ENCODE measurements around the gene CEP41.
"Not testable (repeated sequence)": the region's sequence is repeated elsewhere in the genome, so short reads cannot be mapped to it uniquely, and the experiment has no call there.

The CEP41 gene

DNA sequence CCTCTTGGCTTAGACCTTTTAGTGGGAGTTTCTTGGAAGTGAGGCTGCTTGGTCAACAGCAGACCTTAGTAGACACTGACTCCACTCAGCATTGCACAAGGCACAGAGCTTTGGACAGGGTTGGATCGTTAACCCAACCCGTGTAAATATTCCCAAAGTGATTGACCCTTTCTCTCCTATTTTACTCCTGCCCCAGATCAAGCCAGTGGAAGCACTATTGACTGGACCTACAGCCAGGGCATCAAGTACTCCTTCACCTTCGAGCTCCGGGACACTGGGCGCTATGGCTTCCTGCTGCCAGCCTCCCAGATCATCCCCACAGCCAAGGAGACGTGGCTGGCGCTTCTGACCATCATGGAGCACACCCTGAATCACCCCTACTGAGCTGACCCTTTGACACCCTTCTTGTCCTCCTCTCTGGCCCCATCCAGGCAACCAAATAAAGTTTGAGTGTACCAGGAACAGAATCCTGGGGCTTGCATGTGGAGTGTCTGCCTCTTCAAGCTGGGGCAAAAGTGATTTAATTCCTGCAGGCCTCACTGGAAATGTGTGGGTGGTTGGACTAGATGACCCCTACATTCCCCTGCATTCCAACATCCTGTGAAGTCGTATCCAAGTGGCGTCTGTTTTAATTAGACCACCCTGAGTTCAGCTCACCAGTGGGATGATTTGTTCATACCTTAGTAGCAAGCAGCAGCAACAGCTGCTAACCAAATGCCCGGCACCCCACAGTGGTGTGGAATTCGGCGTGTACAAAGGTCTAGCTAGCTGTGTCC, 53.0 kb downstream of the CEP41 start:
- DNase-seq (ENCODE audit: low spot score): no peak

DNA sequence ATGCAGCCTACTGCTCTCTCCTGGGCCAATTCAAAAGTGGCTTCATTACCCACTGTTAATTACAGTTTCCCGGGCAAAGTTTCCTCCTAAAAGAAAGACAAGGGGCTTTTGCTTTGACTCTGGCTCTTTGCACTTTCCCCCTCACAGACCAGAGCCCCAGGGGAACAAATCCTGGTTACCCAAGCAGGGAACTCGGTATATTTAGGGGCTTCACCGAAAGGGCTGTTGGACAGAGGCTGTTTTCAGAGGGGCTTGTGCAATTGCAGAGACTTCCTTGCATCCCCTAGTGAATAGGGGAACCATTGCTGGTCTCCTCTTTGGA, 53.5 kb downstream of the CEP41 start:
- no peak for DNase-seq (ENCODE audit: low spot score)

DNA sequence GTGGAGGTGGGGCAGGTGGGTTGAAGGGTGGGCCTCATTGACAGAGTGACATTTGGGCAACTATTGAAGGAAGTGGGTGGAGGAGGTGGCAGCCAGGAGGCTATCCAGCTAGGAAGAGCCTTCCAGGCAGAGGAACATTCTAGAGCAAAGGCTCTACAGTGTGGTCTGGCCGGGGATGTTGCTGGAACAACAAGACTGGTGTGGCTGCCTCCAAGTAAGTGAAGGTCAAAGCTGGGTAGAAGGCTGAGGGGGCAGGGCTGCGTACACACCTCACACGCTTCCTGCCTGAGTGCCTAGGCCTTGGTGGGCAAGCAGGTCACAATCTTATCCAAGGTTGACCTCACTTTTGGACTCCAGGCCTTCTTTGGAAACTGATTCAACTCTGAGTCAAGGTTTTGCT, 53.9 kb downstream of the CEP41 start:
- DNase-seq (ENCODE audit: low spot score): no peak

DNA sequence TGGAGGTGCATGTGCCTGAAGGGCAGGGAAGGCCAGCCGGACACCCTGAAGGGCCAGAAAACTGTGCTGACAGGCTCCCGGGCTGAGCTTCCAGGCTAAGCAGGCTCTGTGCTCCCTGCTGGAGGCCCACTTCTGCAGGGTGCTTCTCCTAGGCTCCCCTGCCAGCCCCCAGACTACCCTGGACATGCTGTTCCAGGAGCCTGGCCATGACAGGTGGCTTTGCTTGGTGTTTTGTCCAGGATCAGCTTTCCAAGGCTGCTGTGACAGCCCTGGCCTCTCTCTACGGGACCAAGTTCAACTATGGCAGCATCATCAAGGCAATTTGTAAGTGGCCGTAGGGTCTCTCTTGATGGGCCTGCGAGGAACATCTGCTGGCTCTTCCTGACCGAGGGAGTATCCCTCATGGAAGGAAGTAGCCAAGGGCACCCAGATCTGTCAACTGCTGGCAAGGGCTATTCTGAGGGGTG, 55.2 kb downstream of the CEP41 start:
- no peak for DNase-seq (ENCODE audit: low spot score)

DNA sequence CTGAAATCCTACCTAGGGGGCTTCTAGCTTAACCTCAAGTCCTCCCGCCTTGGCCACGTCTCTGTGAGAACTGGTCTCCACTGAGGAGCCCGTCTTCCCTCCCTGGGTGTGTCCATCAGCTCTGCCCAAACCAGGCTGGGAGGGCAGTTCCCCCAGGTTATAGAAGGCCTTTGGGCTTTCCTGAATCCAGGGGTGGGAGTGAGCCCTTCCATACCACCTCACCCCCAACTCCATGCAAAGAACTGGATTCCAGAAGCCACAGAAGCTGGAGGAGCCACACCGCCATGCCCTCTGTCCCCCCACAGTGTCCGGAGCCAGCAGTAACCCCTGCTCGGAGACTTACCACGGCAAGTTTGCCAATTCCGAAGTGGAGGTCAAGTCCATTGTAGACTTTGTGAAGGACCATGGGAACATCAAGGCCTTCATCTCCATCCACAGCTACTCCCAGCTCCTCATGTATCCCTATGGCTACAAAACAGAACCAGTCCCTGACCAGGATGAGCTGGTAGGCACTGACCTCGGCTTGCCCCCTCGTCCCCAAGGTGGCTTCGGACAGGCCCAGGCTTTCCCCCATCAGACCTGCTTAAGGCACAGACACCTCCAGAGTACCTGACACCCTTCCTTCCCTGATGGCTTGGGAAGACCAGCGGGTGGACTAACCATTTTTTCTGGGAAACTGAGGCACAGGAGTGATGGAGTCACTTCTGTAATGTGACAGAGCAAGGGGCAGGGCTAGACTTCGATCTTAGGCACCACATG, 55.8 kb downstream of the CEP41 start:
- no peak for DNase-seq (ENCODE audit: low spot score)

DNA sequence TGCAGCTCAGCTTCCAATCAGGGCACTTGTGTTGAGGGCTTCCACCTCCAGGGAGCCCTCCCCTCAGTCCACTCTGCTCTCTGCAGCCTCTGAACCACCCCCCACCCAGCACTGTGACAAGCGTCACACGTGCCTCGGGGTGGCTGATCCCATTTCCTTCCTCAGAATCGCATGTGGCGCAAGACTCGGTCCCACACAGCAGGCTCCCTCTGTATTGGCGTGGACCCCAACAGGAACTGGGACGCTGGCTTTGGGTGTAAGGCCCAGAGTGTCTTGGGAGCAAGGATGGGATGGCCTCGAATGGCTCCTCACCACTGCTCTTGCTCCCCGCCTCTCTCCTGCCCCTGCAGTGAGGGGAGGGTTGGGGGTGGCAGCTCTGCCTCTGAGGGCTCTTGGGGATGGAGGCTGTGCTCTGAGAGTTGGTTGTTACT, 56.4 kb downstream of the CEP41 start:
- no peak for DNase-seq (ENCODE audit: low spot score)

DNA sequence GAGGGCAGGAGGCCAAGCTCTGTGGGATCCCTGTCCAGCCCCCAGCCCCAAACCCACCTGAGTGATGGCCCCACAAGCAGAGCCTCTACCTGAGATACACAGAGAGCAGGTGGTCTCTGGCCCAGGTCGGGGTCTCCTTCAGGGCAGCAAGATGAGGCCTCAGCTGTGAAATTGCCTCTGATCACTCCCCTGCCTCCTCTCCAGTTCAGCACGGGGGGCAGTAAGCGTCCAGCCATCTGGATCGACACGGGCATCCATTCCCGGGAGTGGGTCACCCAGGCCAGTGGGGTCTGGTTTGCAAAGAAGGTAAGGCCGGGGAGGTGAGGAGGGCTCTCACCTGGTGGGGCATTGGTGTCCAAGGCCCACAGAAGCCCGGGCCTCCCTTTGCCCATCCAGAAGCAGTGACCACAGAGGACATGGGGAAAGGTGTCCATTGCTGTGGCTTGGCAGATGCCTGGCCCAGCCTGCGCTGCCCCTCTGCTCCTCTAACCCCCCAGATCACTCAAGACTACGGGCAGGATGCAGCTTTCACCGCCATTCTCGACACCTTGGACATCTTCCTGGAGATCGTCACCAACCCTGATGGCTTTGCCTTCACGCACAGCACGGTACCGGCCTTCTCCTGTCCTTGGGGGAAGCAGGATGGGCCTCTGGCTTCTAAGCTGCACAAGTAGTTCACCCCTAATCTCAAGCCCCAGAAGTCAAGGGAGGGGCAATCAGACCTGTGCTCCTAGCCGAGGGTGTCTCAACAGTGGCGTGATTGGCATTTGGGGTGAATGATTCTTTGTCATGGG, 57.4 kb downstream of the CEP41 start:
- no peak for DNase-seq (ENCODE audit: low spot score)

DNA sequence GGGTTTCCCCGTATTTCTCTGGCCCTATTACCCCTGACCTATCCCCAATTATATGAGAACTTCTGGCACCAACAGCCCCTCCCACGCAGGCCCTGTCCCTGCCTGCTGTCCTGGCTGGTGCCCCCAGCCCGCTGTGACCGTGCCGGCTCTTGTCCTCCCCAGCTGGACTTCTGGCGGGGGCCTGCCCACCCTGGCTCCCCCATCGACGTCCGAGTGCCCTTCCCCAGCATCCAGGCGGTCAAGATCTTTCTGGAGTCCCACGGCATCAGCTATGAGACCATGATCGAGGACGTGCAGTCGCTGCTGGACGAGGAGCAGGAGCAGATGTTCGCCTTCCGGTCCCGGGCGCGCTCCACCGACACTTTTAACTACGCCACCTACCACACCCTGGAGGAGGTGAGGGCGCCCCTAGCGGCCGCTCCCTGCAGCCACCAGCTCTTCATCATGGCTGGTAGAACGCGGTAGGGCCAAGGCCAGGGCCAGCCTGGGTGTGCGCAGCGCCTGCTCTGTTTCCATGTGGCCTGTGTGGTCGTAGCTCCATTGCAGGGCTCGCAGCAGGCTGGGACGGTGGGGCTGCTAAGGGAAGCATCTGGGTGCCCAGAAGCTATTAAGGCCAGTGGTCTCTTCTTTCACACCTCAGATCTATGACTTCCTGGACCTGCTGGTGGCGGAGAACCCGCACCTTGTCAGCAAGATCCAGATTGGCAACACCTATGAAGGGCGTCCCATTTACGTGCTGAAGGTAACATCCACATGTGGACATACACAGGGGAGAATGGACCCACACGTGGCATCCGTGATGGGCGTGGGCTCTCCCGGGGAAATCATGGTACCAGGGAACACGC, 59.1 kb downstream of the CEP41 start:
- no peak for DNase-seq (ENCODE audit: low spot score)

DNA sequence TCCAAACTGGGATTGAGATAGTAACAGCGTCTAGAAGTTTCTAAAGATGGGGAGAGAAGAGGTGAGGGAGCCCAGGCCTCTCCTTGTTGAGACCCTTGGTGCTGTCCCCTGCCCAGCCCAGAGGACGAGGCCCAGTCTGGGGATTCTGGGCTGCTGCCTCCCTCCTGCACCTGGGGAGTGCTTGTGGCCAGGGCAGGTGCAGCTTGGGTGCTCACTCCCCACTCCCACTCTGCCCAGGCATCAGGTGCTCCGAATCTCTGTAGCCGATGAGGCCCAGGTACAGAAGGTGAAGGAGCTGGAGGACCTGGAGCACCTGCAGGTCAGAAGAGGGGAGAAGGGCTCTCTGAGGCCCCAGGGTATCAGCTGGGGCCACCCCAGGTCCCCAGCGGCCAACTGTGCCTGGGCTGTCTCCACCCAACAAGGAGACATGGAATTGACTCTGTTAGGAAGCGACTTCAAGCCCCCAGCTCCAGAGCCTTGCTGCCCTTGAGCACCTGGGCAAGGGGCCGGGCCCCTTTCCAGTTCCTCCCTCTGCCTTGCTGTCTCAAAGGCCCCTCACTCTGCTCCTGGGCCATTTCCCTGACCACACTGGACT, 59.9 kb downstream of the CEP41 start:
- no peak for DNase-seq (ENCODE audit: low spot score)

DNA sequence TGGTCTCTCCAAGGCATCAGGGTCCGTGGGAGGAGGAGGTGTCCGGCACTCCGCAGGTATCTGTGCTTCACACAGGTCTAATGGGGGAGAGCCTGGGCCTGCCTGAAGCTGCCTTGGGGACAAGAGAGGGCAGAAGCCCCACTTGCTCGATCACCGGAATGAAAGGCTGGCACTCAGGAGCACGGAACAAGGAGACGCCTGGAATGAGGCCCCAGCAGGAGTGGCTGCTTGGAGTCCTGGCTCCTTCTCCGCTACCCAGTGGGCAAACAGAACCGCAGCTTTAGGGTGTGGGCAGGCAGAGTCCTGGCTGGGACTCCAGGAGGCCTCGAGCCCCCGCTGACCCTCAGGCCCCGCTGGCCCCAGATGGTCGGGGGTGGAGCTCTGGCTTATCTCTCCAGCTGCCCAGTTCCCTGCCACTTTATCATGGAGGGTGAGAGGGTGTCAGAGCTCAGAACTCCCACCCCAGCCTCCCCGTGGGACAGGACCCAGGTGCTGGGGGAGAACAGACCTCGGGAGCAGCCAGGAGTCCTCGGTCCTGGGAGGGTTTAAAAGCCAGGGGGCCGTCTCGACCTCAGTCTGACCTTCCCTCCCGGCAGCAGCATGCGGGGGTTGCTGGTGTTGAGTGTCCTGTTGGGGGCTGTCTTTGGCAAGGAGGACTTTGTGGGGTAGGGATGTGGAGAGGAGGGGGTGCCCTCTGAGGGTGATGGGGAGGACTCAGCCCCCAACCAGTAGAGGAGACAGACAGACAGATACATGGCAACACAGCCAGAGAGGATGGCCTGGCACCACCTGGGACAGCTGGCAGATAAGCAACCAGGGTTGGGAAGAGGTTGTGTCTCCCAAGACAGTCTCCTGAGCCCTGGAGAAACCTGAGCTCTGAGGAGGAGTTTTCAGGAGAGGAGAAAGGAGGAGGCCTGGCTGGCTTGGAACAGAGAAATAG, 60.6 kb downstream of the CEP41 start, which contains the start of gene CPA1:
CPA1 (plus strand) TSS at position 574 of the 940 bp plus-strand sequence; CDS start at position 601, 27 bp downstream.
- DNase-seq (ENCODE audit: low spot score): no peak

DNA sequence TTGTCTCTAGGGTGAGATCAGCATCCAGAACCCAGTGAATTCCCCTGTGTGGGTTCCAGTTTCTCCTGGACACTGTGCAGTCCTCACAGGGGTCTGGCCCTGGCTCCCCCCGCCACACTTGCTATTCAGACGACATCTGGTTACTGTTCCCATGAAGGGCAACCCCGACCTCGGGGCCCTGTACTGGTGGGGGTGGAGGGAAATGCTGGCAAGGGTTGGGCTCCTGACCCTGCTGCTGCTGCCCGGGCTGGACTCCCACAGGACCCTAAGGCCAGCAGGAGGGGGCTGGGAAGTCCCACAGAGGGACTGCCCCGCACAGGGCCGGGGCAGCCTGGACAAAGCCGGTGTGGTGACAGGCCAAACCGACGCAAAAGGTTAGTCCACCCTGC, 61.3 kb downstream of the CEP41 start:
- no peak for DNase-seq (ENCODE audit: low spot score)

DNA sequence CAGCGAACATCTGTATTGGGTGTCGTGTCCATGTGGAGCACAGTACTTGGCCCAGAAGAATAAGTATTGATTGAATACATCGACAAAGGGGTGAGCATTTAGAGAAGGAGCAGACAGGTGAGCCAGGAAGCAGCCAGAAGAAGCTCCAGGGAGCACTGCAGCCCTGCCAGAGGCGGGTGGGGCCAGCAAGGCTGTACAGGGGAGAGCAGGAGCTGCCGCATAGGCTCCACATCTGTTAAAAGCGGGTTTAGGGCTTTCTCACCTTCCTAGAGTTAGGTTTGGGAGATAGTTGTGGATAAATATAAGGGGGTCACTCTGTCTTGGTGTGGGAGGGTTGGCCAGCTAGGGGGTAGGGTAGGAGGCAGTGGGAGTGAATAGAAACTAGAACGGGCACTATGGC, 61.8 kb downstream of the CEP41 start:
- no peak for DNase-seq (ENCODE audit: low spot score)

DNA sequence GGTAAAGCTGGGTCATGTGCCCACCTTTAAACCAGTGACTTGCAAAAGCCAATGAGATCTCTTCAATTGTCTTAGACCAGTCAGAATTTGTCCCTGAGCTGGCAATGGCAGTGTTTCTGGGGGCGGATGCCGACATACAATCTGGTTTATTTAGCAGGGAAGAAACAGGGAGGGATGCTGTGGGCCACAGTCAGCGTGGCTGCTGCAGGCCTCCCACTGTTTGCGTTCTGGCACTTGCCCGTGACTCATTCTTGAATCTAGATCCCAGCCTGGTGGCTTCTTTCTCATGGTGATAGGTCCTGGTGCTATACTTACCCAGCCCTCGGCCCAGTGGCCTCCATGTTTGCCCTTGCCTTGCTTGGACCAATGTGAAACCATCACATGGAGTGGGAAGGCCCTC, 63.6 kb downstream of the CEP41 start:
- no peak for DNase-seq (ENCODE audit: low spot score)

DNA sequence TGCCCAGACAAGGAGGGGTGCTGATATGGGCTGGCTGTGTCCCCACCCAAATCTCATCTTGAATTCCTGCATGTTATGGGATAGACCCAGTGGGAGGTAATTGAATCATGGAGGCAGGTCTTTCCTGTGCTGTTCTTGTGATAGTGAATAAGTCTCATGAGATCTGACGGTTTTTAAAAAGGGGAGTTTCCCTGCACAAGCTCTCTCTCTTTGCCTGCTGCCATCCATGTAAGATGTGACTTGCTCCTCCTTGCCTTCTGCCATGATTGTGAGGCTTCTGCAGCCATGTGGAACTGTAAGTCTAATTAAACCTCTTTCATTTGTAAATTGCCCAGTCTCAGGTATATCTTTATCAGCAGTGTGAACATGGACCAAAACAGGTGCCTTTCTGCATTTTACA, 64.4 kb downstream of the CEP41 start:
- not testable (repeated sequence) for DNase-seq (ENCODE audit: low spot score)

DNA sequence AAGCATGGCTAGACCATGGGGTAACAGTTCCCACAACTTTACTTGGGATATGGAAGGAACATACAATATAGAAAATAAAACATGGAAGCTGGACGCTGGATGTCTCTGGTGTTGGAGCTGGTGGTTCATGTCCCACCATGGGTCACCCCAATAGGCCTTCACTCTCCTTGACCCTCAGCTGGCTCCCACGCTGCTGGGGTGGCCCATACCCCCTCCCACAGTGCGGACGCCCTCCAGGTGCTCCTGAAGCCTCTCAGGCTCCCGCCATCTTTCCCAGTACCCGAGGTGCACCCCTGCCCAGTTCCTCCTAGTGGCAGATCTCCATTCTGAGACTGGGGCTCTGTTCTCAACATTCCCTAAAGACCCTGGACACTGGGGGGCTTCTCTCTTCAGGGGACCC, 66.3 kb downstream of the CEP41 start:
- no peak for DNase-seq (ENCODE audit: low spot score)

DNA sequence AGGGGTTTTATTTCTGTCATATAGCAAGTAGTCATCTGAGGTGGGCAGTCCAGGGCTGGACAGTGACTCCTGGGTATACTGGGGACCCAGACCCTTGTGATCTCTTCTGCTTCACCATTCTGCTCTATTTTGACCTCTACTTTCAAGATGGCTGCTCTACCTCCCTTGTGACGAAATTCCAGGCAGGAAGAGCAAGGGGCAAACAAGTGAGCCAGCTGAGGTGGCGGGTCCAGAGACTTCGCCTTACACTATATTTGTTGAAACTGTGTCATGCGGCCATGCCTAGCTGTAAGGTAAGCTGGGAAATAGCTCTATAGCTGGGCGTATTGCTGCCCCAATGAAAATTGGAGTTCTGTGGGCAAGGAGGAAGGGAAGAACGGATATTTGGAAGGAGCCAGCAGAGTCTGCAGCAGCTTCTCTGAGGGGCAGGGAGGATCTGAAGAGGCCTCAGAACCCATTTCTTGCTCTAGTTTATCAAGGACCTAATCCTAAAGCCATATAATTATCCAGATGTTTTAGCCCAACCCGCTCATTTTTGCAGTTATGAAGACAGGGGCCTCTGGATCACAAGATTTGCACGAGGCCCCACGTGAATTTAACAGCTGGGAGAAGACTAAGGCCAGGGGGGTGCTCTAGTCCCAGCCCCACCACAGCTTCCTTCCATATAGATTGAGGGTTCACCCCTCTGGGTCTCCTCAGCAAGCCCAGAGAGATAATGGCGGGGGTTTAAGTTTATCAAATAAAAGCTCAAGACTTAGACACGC, 68.2 kb downstream of the CEP41 start:
- DNase-seq (ENCODE audit: low spot score): no peak

DNA sequence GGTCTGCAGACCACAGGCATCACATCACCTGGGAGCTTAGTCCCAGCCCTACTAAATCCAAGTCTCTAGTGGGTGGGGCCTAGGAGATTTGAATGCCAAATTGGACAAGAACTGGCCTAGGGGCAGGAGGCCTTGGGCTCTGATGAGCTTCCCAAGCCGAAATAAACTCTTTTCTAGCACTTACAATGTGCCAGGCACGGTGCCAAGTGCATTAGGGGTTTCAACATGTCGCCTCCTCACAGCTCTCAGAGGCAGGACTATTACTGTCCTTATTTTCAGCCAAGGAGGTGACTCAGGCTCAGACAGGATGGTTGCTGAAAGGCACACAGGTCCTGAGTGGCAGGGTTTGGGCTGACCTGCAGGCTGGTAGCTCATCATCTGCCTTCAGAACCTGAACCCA, 69.8 kb downstream of the CEP41 start:
- no peak for DNase-seq (ENCODE audit: low spot score)

DNA sequence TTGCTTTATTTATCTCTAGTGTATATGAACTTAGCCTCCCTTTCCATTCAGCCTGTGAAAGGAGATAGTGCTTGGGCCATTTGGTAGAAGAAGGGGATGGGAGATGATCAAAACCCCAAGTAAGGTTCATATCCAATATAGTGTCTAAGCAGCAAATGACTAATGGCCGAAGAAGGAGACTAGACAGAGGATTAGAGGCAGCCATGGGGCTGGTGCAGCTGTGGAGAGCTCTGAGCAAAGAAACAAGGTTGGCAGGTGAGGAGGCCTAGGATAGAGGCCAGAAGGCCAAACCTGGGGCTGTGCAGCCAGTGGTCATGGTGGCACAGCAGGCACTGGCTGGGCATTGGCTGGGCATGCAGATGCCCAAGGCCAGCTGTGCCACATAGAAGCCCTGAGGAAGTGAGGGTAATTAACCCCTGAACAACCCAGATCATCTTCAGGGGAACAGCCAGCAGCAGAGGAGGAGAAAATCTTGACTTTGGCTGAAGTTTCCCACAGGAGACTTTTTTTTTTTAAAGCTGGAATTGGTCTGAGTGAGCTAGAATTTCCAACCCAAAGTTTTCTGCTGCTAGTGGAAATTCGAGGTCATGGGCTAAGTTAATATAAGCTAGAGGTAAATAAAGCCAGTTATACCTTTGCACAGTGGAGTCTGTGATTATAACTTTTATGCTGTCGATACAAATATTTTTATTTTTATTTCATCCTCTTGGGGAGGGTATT, 70.8 kb downstream of the CEP41 start:
- no peak for DNase-seq (ENCODE audit: low spot score)
